Activated T-cell treated with anti-CD3 and anti-CD28 coated beads for 24 hours (primary cell): ENCODE measurements around the gene CCR9.

Experiments used
- DNase-seq: peaks from one replicate; pipeline ENCODE4 v3.0.0-alpha.2; 2020; ENCODE audit warnings: low read depth

CCR9 gene

GRCh38 chr3:45907769-45908705, 21.7 kb downstream of the CCR9 start:
- no peak for DNase-seq

- DNase-seq = no peak
Observed at GRCh38 chr3:45908761-45909160, 22.4 kb downstream of the CCR9 start.

GRCh38 chr3:45909542-45909941, 23.2 kb downstream of the CCR9 start:
- DNase-seq = no peak

GRCh38 chr3:45910892-45911291, 24.5 kb downstream of the CCR9 start:
- DNase-seq = no peak

GRCh38 chr3:45911511-45912226, 25.3 kb downstream of the CCR9 start:
- no peak for DNase-seq

- DNase-seq = no peak
Observed at GRCh38 chr3:45912435-45912834, 26.1 kb downstream of the CCR9 start.

GRCh38 chr3:45914362-45915058, 28.2 kb downstream of the CCR9 start:
- no peak for DNase-seq

GRCh38 chr3:45915059-45915439, 28.7 kb downstream of the CCR9 start:
- DNase-seq = no peak

- DNase-seq = peak; percentile 64
Observed at GRCh38 chr3:45915518-45916231, 29.3 kb downstream of the CCR9 start.

GRCh38 chr3:45917146-45917898, 31.0 kb downstream of the CCR9 start:
- DNase-seq = no peak

- no peak for DNase-seq
Observed at GRCh38 chr3:45921158-45922038, 35.1 kb downstream of the CCR9 start.

- no peak for DNase-seq
Observed at GRCh38 chr3:45922039-45922326, 35.6 kb downstream of the CCR9 start.

GRCh38 chr3:45922950-45923590, 36.7 kb downstream of the CCR9 start:
- DNase-seq = no peak

- DNase-seq = no peak
Observed at GRCh38 chr3:45923755-45924154, 37.4 kb downstream of the CCR9 start.

- no peak for DNase-seq
Observed at GRCh38 chr3:45927881-45928280, 41.5 kb downstream of the CCR9 start.

- DNase-seq = peak; percentile 64
Observed at GRCh38 chr3:45929042-45929679, 42.8 kb downstream of the CCR9 start.

GRCh38 chr3:45931496-45931895, 45.2 kb downstream of the CCR9 start:
- no peak for DNase-seq

GRCh38 chr3:45932112-45932511, 45.8 kb downstream of the CCR9 start:
- DNase-seq = no peak

GRCh38 chr3:45933591-45933990, 47.2 kb downstream of the CCR9 start:
- DNase-seq = no peak
